Aorta (tissue), 5 donors: ENCODE results near the gene PLXNB2. TPM values are rescaled to one million over a fixed set of nuclear protein-coding genes. Genes with fewer than 3 reads are reported as not detected.

Experiments
- ATAC-seq: fragments of 200-7000 bp; cut with Tn5 transposase; one replicate; pipeline ENCODE4 v1.9.1; 2022; ENCODE audit warnings: moderate library complexity; ENCODE audit not compliant: low FRiP score
- DNase-seq, 2 donors: peaks; one replicate each; pipeline ENCODE4 v3.0.0-alpha.2; 2020
- H3K27ac ChIP-seq, 2 donors: one replicate each; pipeline ENCODE4 v1.5.1; 2013; ENCODE audit warnings: low read length in 2 of 2, mild to moderate bottlenecking in 2 of 2, moderate library complexity in 2 of 2, control low read depth in 1 of 2, inconsistent platforms in 1 of 2, low read depth in 1 of 2
- H3K27me3 ChIP-seq, 2 donors: one replicate each; pipeline ENCODE4 v1.6.1; 2013; ENCODE audit warnings: control low read depth in 1 of 2, low read length in 1 of 2, mild to moderate bottlenecking in 1 of 2, moderate library complexity in 1 of 2; ENCODE audit not compliant: insufficient read depth in 2 of 2, control insufficient read depth in 1 of 2
- H3K36me3 ChIP-seq, 2 donors: one replicate each; pipeline ENCODE4 v1.6.1; 2013; ENCODE audit warnings: control low read depth in 1 of 2, low read length in 1 of 2, mild to moderate bottlenecking in 1 of 2; ENCODE audit not compliant: insufficient read depth in 2 of 2, control insufficient read depth in 1 of 2
- H3K4me1 ChIP-seq, 2 donors: one replicate each; pipeline ENCODE4 v1.6.1; 2013; ENCODE audit warnings: low read length in 2 of 2, control low read depth in 1 of 2, mild to moderate bottlenecking in 1 of 2, moderate library complexity in 1 of 2; ENCODE audit not compliant: insufficient read depth in 2 of 2, control insufficient read depth in 1 of 2
- H3K4me3 ChIP-seq, 2 donors: one replicate each; pipeline ENCODE4 v1.5.1; 2013; ENCODE audit warnings: low read length in 2 of 2, control low read depth in 1 of 2, mild to moderate bottlenecking in 1 of 2
- H3K9me3 ChIP-seq: one replicate; pipeline ENCODE4 v1.6.1; 2013; ENCODE audit warnings: mild to moderate bottlenecking, low read length; ENCODE audit not compliant: control insufficient read depth
- WGBS, 2 donors: extraction: QIAGEN DNeasy Blood & Tissue Kit; methylation state at CpG; one replicate each; pipeline ENCODE4 v1.1.7; 2013; 5-methylcytosine and 5-hydroxymethylcytosine counted together
- intact Hi-C, 2 donors: fragments of 100-400 bp; cut with DNase I; formaldehyde crosslinking; loops; one replicate each; pipeline versions ENCODE4 v1.14.2 to v1.15.0; 2022
- polyA plus RNA-seq, 2 donors: library from polyadenylated mRNA; stranded (reverse); fragments of 200-250 nt; gene quantifications; one replicate each; pipeline ENCODE4 v1.2.3, GENCODE V29; 2013
- total RNA-seq, 2 donors: library from RNA; stranded (reverse); fragmentation: NEBNext Ultra II Directional; extraction: Animal tissue kit (Norgen Biotek cat#: 25700); gene quantifications; one replicate each; pipeline ENCODE4 v1.2.1, GENCODE V29; 2021
- donor health status: healthy with polysubstance abuse.
- donor health status: Bipolar disorder and iron deficiency.
- donor health status: DM: no; HTN: no; CAD: no.
- donor health status: DM: no; HTN: no; CAD: no.
- donor health status: DM: yes; HTN: yes; CAD: no.

Gene PLXNB2
- total and polyA plus RNA-seq, 4 donors, result 46.0 to 214 (median 175) TPM

- Histone ChIP-seq H3K9me3 (no peaks in the 10 kb centered on the region), H3K4me1 (no peaks in the 10 kb centered on the region), H3K4me3 (no peak overlapping the region), H3K27me3 (no peaks in the 10 kb centered on the region), H3K36me3 (peaks cover 0 to 15% of the 10 kb centered on the region in 2 donors), H3K27ac (no peak overlapping the region)
- intact Hi-C loops, result no loop called here
- ATAC-seq, result no peak
- no peak for DNase-seq
- 93 to 95% methylated on average over 31 of the region's 31 CpGs for WGBS, 2 donors
These were observed 19.7 kb downstream of the PLXNB2 start for GRCh38 chr22:50287731-50288130.

- 89 to 91% methylated on average over 36 to 40 of the region's 40 CpGs for WGBS, 2 donors
- ATAC-seq (no peak), DNase-seq (no peak)
- Histone ChIP-seq H3K9me3 (no peaks in the 10 kb centered on the region), H3K27me3 (no peaks in the 10 kb centered on the region), H3K4me1 (no peaks in the 10 kb centered on the region), H3K27ac (no peak overlapping the region), H3K4me3 (no peak overlapping the region), H3K36me3 (peaks cover 0 to 18% of the 10 kb centered on the region in 2 donors)
- intact Hi-C loops, result no loop called here
These were observed 20.6 kb downstream of the PLXNB2 start for GRCh38 chr22:50286701-50287318.

GRCh38 chr22:50286275-50286674 lies 21.2 kb downstream of the PLXNB2 start:
- intact Hi-C loops, result no loop called here
- 89 to 95% methylated on average over 21 of the region's 21 CpGs for WGBS, 2 donors
- Histone ChIP-seq H3K27ac (no peak overlapping the region), H3K9me3 (no peaks in the 10 kb centered on the region), H3K27me3 (no peaks in the 10 kb centered on the region), H3K36me3 (peaks cover 0 to 21% of the 10 kb centered on the region in 2 donors), H3K4me3 (no peak overlapping the region), H3K4me1 (no peaks in the 10 kb centered on the region)
- ATAC-seq, result no peak
- DNase-seq, result no peak

- Histone ChIP-seq H3K4me3 (no peak overlapping the region), H3K27ac (no peak overlapping the region), H3K36me3 (peaks cover 0 to 26% of the 10 kb centered on the region in 2 donors), H3K27me3 (no peaks in the 10 kb centered on the region), H3K4me1 (no peaks in the 10 kb centered on the region), H3K9me3 (no peaks in the 10 kb centered on the region)
- intact Hi-C loops, result no loop called here
- 92 to 94% methylated on average over 27 to 34 of the region's 34 CpGs for WGBS, 2 donors
- ATAC-seq (no peak), DNase-seq (no peak)
These were observed 21.7 kb downstream of the PLXNB2 start for GRCh38 chr22:50285568-50286229.

- no peak overlapping the region for H3K27ac ChIP-seq
- DNase-seq (no peak), ATAC-seq (no peak)
- no peaks in the 10 kb centered on the region for H3K9me3 ChIP-seq
- WGBS, 2 donors, result 85 to 90% methylated on average over 9 to 13 of the region's 13 CpGs
- H3K36me3 ChIP-seq, result peaks cover 0 to 33% of the 10 kb centered on the region in 2 donors
- intact Hi-C loops, result no loop called here
- H3K4me1 ChIP-seq, result no peaks in the 10 kb centered on the region
- no peaks in the 10 kb centered on the region for H3K27me3 ChIP-seq
- H3K4me3 ChIP-seq, result no peak overlapping the region
These were observed 23.0 kb downstream of the PLXNB2 start for GRCh38 chr22:50284479-50284878.

GRCh38 chr22:50283821-50284220 lies 23.6 kb downstream of the PLXNB2 start:
- ATAC-seq, result no peak
- no peaks in the 10 kb centered on the region for H3K9me3 ChIP-seq
- no peak overlapping the region for H3K4me3 ChIP-seq
- no peak for DNase-seq
- no peaks in the 10 kb centered on the region for H3K4me1 ChIP-seq
- intact Hi-C loops, result no loop called here
- peaks cover 0 to 34% of the 10 kb centered on the region in 2 donors for H3K36me3 ChIP-seq
- no peak overlapping the region for H3K27ac ChIP-seq
- 91 to 92% methylated on average over 29 to 30 of the region's 30 CpGs for WGBS, 2 donors
- H3K27me3 ChIP-seq, result no peaks in the 10 kb centered on the region

- intact Hi-C loops, result no loop called here
These were observed 24.9 kb downstream of the PLXNB2 start for GRCh38 chr22:50282361-50283155.

GRCh38 chr22:50281957-50282356 lies 25.5 kb downstream of the PLXNB2 start:
- DNase-seq (no peak), ATAC-seq (no peak)
- Histone ChIP-seq H3K9me3 (no peaks in the 10 kb centered on the region), H3K4me1 (no peaks in the 10 kb centered on the region), H3K27me3 (no peaks in the 10 kb centered on the region), H3K36me3 (peaks cover 0 to 33% of the 10 kb centered on the region in 2 donors), H3K27ac (no peak overlapping the region), H3K4me3 (no peak overlapping the region)
- intact Hi-C loops, result no loop called here
- 72 to 73% methylated on average over 24 to 25 of the region's 25 CpGs for WGBS, 2 donors

More at GRCh38 chr22:50282361-50283155, 24.9 kb downstream of the PLXNB2 start:
- Histone ChIP-seq H3K9me3 (no peaks in the 10 kb centered on the region), H3K36me3 (peaks cover 0 to 33% of the 10 kb centered on the region in 2 donors), H3K27me3 (no peaks in the 10 kb centered on the region), H3K4me1 (no peaks in the 10 kb centered on the region), H3K27ac (no peak overlapping the region), H3K4me3 (no peak overlapping the region)
- ATAC-seq (no peak), DNase-seq (no peak)
- WGBS, 2 donors, result 87 to 88% methylated on average over 45 of the region's 45 CpGs
